NT2/D1 (cell line): ENCODE data around the gene TSHZ3.

Experiments used
- DNase-seq: peaks from one replicate; pipeline ENCODE4 v3.0.0-alpha.2; 2011; ENCODE audit warnings: low read depth, low spot score
- H3K27me3 ChIP-seq: 2 replicates; pipeline ENCODE4 v1.6.0; 2011; ENCODE audit warnings: mild to moderate bottlenecking; ENCODE audit not compliant: insufficient read length, insufficient read depth
- H3K36me3 ChIP-seq: 2 replicates; pipeline ENCODE4 v1.6.1; 2011; ENCODE audit warnings: mild to moderate bottlenecking, low read length, mixed read lengths; ENCODE audit not compliant: insufficient read depth, insufficient read length
- H3K4me1 ChIP-seq: 2 replicates; pipeline ENCODE4 v1.5.1; 2011; ENCODE audit not compliant: insufficient read depth, insufficient read length
- H3K4me3 ChIP-seq: 2 replicates; pipeline ENCODE4 v1.5.1; 2011; ENCODE audit warnings: low read depth; ENCODE audit not compliant: insufficient read length
- H3K9ac ChIP-seq: 2 replicates; pipeline ENCODE4 v1.6.0; 2011; ENCODE audit warnings: low read depth; ENCODE audit not compliant: insufficient read length
- H3K9me3 ChIP-seq: 2 replicates; pipeline ENCODE4 v1.5.1; 2011; ENCODE audit warnings: mild to moderate bottlenecking, low read length; ENCODE audit not compliant: insufficient read depth
- SUZ12 ChIP-seq: IDR thresholded peaks from 2 replicates; pipeline ENCODE4 v1.6.1; 2011; ENCODE audit not compliant: insufficient read length, insufficient read depth; ENCODE audit errors: extremely low read depth
- YY1 ChIP-seq: IDR thresholded peaks from 2 replicates; pipeline ENCODE4 v1.6.1; 2011; ENCODE audit not compliant: insufficient read length, insufficient read depth
- ZNF274 ChIP-seq: IDR thresholded peaks from 2 replicates; pipeline ENCODE4 v1.6.1; 2011; ENCODE audit warnings: mild to moderate bottlenecking, low read depth, low read length

Gene TSHZ3

DNA sequence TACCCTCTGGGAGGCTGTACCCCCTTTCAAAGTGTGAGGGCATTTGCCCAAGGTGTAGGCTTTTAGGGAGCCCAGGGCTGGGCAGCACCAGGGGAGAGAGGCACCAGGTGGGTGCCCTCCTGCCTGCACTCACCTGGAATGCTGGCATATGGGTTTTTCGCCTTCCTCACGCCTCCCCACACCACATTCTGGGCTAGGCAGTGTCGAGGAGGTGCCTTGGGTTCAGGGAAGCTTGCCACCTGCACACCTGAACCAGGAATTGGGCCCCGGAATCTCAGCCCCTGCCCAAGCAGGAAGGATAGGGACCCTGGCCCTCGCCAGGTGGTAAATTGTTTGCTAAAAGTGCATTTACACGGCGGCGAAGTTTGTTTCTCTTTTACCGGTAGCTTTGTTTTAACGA lies 5.1 kb upstream of the TSHZ3 start:
- Histone ChIP-seq H3K4me3 (no peak overlapping the region), H3K27me3 (peaks cover 77% of the 10 kb centered on the region), H3K9me3 (no peaks in the 10 kb centered on the region), H3K36me3 (no peaks in the 10 kb centered on the region), H3K9ac (no peak overlapping the region), H3K4me1 (peaks cover 8% of the 10 kb centered on the region)
- no peak for DNase-seq
- TF ChIP-seq SUZ12 (no peak), YY1 (no peak), ZNF274 (no peak)

DNA sequence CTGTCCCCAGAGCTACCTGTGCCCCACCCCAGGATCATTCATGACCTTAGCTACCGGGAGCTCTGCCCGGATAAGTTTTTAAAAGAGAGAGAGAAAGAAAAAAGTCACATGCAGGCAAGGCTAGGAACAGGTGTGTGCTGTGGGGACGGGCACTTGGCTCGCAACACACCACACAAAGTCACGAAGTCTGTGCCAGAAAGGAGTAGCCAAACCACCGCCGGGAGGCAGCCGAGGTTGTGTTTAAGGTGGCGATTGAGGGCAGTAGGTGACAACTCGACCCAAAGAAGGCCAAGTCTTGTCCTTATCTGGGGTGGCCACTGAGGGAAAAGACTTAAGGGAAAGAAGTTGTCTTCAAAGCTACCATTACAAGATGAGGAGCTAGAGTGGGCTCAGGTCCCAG lies 4.6 kb upstream of the TSHZ3 start:
- DNase-seq = no peak
- H3K9ac ChIP-seq = no peak overlapping the region
- H3K4me1 ChIP-seq = peaks cover 8% of the 10 kb centered on the region
- TF ChIP-seq ZNF274 = no peak
- TF ChIP-seq SUZ12 = no peak
- peaks cover 74% of the 10 kb centered on the region for H3K27me3 ChIP-seq
- H3K36me3 ChIP-seq = no peaks in the 10 kb centered on the region
- no peaks in the 10 kb centered on the region for H3K9me3 ChIP-seq
- H3K4me3 ChIP-seq = no peak overlapping the region

DNA sequence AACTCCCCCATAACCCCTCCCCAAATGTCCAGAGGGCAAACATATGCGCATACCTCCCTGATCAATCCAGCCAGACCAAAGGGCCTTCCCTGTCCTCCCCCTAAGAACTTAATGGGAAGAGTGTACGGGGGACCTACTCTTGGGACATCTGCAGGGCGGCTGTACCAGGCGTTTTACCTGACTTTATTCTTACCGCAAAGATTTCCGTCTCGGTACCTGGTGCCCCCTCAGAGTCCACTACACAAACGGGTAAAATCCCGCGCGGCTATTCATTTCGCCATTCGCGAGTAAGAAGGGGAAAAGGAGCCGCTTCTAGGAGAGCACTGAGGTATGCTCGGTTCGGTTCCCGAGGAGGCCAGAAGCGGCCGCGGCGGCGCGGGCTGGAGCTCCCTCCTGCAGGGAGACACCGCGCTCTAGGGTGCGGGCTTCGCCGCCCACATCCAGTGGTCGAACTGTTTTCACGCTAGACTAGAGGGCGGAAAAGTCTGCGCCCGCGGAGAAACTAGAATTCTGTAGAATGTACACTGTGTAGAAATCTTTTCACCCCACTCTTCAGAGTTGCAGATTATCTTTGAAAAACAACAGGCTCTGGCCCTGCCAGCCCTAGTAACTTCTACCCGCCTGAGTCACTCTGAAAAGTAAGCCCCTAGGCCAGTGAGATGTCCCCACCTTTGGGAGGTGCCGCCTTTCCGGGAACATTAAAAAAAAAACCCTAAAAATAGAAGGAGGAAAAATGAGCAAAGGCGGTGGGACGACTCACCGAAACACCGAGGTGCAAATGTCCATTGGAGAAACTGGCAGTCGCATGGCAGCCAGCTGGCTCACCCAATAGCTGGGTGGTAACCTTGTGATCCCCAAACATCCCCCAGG lies 3.8 kb upstream of the TSHZ3 start:
- no peak for DNase-seq
- no peaks in the 10 kb centered on the region for H3K36me3 ChIP-seq
- H3K27me3 ChIP-seq = peaks cover 81% of the 10 kb centered on the region
- TF ChIP-seq ZNF274 (no peak), SUZ12 (no peak), YY1 (no peak)
- no peaks in the 10 kb centered on the region for H3K9me3 ChIP-seq
- H3K9ac ChIP-seq = no peak overlapping the region
- H3K4me3 ChIP-seq = peak overlapping the region; percentile 20
- peaks cover 8% of the 10 kb centered on the region for H3K4me1 ChIP-seq

DNA sequence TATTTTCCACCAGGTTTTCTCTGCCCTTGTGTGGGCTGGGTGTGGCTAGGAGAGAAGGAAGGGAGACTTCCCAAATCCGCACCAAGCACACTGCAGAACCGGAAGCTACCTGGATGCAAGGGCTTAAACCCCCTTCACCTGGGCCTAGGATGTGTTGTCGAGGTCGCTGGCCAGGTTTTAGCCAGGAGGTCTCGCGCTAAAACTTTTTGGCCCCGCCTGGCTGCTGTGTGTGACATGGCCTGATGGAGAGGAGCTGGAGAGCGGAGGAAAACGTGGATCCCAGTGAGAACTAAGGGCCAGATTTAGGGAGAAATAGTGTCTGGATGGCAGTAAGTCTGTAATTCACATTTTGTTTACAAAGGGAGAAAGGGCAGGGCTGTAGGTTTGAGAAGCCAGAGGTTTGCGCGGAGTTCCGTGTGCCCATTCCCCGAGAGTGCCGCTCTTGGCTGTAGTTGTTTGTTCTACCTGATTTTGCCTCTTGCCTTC lies 3.1 kb upstream of the TSHZ3 start:
- Histone ChIP-seq H3K27me3 (peaks cover 81% of the 10 kb centered on the region), H3K4me3 (peak overlapping the region; percentile 20), H3K4me1 (peaks cover 8% of the 10 kb centered on the region), H3K9ac (peak overlapping the region; percentile 70), H3K9me3 (no peaks in the 10 kb centered on the region), H3K36me3 (no peaks in the 10 kb centered on the region)
- TF ChIP-seq ZNF274 (no peak), YY1 (no peak), SUZ12 (no peak)
- no peak for DNase-seq

DNA sequence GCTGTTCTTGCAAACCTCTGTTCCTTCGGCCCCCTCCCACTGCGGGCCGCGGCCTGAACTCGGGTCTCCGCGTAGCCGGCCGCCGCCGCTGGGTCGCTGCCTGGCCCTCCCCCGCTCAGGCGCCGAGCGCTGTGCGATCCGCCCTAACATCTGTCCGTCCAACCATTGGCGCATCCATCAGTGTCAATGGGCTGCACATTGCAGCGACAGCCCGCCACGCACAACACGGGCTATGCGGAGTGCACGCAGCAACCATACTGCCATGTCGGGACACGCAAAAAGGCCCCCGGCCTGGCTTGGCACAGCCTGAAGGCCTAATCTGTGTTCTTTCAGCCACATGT lies 2.6 kb upstream of the TSHZ3 start:
- no peaks in the 10 kb centered on the region for H3K9me3 ChIP-seq
- peaks cover 82% of the 10 kb centered on the region for H3K27me3 ChIP-seq
- peak overlapping the region; percentile 47 for H3K4me3 ChIP-seq
- no peaks in the 10 kb centered on the region for H3K36me3 ChIP-seq
- peak overlapping the region; percentile 70 for H3K9ac ChIP-seq
- H3K4me1 ChIP-seq = peaks cover 8% of the 10 kb centered on the region
- no peak for DNase-seq
- no peak for TF ChIP-seq SUZ12
- no peak for TF ChIP-seq ZNF274
- TF ChIP-seq YY1 = no peak

DNA sequence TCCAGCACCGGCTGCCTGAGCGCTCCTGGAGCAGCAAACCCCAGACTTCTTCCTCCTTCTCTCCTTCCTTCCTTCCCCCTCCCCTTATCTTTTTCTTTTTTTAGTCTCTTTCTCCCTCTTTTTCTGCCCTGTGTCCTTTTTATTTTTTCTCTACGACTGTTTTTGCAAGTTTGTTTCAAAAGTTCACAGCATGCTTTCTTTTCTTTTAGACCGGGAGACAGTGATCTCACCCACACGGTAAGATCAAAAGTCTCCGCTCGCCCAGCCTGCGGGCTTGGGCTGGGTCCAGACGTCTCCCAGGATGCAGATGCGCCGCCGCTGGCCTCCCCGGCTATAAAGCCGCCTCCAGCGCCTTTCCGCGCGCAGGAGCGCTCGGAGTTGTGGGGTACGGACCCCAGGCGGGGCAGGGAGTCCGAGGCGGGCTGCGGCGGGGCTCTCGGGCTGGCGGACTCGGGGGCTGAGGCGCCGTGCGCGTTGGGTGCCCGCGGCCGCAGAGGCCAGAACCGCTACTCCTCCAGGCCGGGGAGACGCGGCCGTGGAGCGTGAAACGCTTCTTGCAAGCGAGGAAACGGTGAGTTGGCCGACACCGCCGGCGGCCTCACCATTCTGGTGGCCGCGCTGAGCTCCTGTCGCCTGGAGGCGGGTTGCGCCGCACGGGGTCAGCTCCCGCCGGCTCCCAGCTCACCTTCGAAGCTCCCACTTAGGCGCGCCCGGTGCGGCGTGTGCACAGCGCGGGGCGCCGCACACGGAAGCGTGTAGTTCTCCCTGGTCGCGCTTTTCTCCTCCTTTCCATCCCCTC lies 2.0 kb upstream of the TSHZ3 start:
- H3K4me1 ChIP-seq = peaks cover 8% of the 10 kb centered on the region
- no peaks in the 10 kb centered on the region for H3K9me3 ChIP-seq
- TF ChIP-seq YY1 = no peak
- peak overlapping the region; percentile 47 for H3K4me3 ChIP-seq
- no peaks in the 10 kb centered on the region for H3K36me3 ChIP-seq
- DNase-seq = no peak
- H3K27me3 ChIP-seq = peaks cover 82% of the 10 kb centered on the region
- peak overlapping the region; percentile 70 for H3K9ac ChIP-seq

DNA sequence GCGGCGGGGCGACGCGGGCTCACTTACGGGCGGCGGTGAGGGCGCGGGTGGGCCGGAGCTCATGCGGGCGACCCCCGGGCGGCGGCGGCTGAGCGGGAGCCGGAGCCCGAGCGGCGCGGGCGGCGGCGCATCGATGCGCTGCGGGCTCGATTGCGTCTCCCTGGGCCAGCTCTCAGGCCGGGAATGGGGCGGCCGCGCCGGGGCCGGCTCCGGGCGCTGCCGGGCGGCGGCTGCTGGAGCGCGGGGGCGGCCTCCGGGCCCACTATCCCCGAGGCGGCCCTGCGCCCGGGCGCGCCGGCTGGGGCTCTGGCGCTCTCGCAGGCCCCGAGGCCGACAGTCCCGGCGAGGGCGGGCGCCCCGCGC lies 1.4 kb upstream of the TSHZ3 start:
- no peaks in the 10 kb centered on the region for H3K9me3 ChIP-seq
- no peaks in the 10 kb centered on the region for H3K36me3 ChIP-seq
- H3K27me3 ChIP-seq = peaks cover 82% of the 10 kb centered on the region
- TF ChIP-seq YY1 (no peak), SUZ12 (no peak), ZNF274 (no peak)
- peak overlapping the region; percentile 47 for H3K4me3 ChIP-seq
- H3K4me1 ChIP-seq = peaks cover 8% of the 10 kb centered on the region
- DNase-seq = no peak
- no peak overlapping the region for H3K9ac ChIP-seq
